Left forelimb (tissue), 1 donor: ENCODE results near the gene SLC24A3.

Experiments used
- DNase-seq: peaks from one replicate; pipeline ENCODE4 v3.0.0-alpha.2; 2018; ENCODE audit warnings: low spot score

The SLC24A3 gene

DNA sequence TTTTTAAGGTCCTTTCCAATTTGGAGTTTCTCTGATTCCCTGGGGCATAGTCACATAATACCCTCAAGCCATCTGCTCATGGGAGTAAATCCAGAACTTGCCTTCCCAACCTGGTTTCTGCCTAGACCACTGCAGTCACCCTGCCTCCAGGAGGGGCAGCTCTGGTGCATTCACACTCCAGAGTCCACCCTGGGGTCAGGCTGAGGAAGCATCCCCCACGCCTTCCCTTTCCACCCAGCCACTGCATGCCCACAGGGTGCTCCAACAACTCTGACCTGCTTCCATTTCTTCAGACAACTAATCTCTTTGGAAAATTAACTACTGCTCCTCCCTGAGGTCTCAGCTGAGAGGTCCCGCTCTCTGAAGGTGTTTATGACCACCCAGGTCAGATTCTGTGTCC, 334.2 kb downstream of the SLC24A3 start:
- DNase-seq, result no peak

DNA sequence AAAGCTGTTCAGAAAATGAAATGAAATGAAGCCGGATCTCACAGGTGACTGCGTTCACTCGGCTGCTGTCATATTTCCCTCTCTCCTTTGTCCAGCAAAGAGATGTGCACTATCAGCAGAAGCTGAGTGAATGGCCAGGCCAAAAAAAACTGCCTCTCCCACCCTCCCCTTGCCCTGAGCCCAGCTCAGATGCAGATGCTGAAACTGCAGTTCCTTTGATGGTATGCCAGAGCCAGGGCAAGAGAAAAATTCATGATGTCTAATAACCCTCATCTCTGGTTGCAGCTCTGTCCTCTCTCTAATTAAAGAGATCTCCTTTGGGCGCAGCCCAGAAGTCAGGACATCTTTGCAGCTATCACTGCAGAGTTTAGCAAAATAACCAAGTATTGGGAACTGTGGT, 335.1 kb downstream of the SLC24A3 start:
- no peak for DNase-seq

DNA sequence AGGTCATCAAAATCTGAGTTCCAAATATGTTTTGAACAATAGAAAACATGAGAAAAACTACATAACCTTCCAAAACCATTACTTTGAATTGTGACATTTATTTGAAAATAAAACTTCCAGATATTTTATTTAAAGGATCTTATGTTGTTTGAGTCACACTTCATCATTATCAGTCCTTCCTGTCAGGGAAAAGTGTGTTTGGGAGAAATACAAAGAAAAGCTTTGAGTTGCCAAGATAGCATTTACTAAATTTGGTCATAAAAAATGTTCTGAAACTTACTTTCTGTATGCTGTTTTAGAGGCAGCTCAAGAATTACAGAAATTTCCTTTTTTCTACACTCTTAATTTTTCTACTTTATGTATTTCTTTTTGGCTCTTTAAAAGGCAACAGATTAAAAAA, 337.5 kb downstream of the SLC24A3 start:
- DNase-seq, result no peak

DNA sequence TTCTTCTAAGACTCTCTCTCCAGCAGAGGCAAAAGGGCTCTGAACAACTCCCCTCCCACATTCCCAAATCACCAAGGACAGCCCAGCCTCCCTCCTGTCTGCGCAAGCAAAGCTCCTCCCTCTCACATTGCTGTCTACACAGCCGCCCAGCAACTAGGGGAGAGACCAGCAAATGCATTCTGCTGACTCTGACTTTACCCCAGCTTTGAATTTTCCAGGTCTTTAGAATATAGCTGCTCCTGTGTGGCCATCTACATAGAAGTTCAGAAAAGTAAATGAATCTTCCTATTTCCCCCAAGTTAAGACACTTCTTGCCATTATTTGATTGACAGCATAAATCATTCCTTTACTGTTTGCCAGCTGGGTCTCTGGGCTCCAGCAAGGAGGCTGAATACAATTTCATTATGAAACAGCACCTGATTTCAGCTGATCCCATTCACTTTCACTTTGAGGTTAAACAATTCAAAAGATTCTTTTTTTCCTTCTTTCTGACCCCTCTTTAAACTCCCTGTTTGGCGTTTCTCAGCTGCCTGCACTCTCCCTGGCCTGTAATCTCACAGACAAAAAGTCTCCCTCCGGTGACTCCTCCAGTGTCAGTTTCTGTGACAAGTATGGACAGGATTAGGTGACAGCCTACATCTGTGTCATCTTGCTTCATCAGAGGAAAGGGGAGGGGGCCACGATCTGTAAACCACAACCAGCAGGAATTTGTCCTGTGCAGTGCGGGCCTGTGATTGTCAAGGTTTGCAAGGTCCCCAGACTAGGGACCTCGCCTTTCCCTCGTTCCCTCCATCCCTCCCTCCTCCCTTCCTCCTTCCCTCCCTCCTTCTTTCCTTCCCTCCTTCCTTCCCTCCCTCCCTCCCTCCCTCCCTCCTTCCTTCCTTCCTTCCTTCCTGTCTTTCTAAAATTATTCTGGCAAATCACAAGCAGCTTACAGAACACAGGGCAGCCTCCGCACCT, 340.1 kb downstream of the SLC24A3 start:
- no peak for DNase-seq

DNA sequence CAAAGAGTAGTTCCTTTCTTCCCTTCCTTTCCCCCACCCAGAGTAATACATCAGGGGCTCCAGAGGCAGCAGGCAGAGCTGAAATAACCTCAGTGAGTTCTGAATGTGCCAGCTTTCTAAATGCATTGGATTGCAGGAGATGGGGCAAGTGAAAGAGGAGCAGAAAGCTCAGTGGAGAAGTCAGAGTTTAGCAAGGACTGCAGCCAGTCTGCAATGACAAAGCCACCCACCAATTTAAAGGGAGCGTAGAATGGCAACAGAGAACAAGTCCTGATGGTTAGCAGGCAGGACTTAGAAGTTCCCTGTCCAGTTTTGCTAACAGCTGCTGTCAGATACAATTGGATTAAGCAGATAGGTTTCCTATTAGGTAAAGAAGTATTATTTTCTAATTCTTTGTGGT, 342.2 kb downstream of the SLC24A3 start:
- no peak for DNase-seq

DNA sequence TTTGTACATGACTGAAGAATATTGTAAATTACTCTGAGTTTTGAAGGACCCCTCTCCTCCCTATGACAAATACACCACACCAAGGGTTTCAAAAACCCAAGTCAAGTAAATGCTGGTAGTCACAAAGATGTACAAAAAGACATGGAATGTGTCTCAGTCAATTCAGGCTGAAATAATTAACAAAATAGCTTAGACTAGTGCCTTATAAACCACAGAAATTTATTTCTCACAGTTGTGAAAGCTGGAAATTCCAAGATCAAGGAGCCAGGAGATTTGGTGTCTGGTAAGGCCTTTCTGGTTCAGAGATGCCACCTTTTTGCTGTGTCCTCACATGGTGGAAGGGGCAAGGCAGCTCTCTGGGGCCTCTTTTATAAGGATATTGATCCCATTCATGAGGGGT, 343.3 kb downstream of the SLC24A3 start:
- no peak for DNase-seq

DNA sequence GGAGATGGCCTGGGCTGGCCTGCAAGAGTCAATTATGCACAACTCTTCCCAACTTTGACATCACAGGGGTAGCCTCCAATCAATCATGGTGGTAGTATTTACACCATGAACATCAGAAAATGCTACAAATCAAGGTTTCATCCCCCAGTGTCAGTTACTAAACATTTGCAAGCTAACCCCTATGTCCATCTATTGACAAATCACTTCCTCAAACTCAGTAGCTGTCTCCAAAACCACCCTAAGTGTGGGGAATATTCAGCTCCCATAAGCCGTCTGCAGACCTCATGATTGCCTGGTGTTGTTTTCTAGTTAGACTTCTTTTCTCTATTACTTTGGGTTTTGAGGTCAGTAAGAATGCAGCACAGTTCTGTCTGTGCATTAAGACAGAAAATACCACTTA, 344.8 kb downstream of the SLC24A3 start:
- no peak for DNase-seq

DNA sequence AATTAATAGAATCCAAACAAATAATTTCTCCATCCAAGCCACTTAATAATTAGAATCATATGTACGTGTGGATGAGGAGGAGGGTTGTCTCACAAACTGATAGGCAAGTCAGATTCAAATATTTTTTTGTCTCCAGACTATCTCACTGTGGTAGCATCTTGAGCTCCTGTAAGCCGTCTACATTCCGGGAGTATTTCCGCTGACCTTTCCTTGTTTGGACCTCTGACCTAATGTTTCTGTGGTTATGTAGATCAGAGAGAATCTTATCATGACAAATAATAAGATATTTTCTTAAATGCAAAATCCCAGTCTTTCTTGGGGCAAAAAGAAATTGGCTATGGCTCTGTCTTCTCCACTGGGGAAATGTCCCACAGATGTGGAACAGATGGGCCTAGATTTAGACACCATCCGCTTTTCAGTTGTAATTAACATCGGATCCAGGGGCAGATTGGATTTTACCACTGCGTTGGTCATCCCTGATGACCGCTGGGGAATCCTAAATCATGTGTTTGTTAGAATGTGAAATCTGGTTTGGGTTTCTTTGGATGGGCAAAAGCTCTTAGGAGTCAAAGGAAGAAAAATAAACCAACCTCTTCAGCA, 348.5 kb downstream of the SLC24A3 start:
- no peak for DNase-seq

DNA sequence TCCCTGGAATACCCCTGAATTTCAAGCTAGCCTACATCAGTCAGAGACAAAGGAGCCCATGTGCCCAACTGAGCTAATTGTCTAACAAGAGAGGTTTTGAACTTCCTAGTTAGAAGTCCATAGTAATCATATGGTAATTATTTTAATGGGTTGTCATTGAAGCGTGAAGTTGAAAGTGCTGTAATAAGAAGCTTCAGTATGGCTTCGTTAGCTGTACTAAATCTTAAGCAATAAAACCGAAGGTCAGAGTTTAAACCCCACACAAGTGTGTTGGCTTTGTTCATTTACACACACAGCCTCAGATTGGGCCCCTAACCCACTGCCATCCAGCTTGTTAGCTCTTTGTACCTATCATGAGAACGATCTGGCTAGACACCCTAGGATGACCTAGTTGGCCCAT, 350.0 kb downstream of the SLC24A3 start:
- DNase-seq, result no peak

DNA sequence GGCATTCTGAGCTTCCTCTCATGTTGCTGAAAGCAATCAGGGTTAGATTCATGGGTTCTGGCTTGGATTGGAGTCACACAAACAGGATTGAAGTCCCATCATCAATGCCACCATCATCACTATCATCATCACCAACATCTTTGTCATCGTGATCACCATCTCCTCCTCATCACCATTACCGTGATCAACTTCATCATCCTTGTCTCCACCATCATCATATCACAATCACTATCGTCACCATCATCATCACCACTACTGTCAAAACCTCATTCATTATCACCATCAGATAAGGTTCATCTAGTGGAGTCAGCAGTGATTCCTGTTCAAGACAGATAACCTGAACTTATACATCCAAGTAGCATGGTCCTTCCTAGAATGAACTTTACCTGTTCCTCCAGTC, 351.8 kb downstream of the SLC24A3 start:
- no peak for DNase-seq

DNA sequence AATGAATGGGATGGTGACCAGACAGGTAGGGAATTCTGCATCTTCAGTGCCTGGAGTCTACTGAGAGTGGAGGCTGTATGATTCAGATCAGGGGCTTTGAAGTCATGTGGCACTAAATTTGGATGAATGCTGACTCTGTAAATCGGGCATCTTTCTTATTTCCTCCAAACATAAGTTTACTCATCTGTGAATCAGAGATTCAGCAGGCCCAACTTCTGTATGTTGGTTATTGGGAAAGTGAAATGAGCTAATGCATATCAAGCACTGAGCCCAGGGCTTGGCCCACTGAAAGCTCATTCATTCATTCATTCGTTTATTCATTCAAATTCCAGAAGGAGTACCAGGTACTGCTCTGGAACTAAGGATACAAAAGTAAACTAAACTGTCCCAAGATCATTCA, 353.3 kb downstream of the SLC24A3 start:
- no peak for DNase-seq

DNA sequence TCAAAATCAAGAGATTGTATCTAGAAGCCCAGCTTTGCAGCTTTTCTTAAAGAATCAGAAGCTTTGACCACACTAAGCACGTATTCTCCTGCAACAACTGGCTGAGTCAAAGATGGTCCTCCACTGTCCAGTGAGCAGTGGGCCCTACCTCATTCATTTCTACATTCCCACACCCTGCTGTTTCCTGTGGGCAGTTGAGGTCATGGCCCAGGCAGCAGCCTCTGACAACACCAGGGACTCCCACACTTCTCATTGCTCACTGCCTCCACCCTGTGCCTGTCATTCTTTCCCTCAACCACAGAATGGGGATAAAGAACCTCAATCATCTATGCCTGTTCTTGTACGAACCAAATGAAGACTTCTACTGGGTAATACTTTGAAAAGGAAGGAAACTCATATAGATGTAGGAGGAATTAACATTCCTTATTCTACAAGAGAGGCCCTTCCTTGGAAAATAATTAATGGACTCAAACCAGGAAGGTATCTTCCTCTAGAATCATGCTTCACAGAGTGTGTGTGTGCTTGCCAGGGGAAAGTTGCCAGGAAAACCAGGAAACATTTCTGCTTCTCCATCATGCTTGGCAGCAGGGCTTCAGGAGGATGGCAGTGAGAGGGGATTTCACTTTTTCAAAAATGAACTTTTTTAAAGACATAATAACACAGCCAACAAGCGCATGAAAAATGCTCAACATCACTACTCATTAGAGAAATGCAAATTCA, 353.9 kb downstream of the SLC24A3 start:
- no peak for DNase-seq

DNA sequence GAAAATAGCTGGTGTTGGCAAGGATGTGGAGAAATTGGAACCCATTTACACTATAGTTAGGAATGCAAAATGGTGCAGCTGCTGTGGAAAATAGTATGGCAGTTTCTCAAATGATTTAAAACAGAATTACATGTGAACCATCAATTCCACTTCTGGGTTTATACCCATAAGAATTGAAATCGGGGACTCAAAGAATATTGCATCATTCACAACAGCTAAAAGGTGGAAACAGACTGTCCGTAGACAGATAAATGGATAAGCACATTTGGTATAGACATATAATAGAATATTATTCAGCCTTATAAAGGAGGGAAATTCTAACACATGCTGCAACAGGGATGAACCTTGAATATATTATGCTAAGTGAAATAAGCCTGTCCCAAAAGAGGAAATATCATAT, 355.7 kb downstream of the SLC24A3 start:
- DNase-seq, result no peak

DNA sequence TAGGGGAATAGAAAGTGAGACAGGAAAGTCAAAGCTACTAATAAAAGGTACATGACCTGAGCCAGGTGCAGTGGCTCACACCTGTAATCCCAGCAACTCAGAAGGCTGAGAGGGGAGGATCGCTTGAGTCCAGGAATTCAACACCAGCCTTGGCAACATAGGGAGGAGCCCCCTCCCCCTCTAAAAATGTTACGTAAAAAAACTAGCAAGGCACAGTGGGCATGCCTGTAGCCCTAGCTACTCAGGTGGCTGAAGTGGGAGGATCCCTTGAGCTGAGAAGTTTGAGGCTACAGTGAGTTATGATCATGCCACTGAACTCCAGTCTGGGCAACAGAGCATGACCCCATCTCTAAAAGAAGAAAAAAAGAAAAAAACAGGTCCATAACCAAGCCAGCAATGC, 359.6 kb downstream of the SLC24A3 start:
- DNase-seq, result no peak

DNA sequence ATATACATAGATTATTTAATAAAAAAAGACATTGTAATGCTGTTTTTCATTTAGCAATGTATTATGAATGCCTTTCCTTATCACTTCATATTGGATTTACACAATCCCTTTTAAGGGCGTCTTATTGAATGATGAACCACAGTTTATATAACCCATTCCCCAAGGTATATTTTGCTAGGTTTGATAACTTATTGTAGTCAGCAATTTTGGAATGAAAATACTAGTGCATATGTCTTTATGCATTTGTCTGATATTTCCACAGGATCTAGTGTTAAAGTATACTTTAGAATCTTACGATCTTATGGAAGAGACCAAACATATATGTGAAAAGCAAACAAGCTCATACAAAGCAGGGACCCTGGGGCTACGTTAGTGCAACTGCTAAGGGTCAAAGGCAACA, 365.2 kb downstream of the SLC24A3 start:
- no peak for DNase-seq

DNA sequence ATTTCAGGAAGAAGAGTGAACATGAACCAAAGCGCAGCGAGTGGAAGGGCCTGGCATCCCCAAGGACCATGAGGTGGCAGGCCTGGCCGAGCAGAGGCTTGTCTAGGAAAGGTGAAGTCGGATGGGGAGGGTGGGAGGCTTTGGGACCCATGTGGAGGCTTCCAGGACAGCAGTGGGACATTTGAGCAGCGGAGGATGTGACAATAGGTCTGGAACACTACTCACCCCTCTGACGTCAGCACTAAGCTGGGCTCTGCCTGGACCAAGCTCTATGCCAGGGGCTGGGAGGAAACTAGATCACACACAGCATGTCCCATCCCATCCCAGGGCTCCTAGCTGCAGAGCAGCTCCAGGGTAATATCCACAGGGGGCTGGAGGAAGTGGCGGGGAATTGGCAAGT, 370.3 kb downstream of the SLC24A3 start:
- DNase-seq, result no peak

DNA sequence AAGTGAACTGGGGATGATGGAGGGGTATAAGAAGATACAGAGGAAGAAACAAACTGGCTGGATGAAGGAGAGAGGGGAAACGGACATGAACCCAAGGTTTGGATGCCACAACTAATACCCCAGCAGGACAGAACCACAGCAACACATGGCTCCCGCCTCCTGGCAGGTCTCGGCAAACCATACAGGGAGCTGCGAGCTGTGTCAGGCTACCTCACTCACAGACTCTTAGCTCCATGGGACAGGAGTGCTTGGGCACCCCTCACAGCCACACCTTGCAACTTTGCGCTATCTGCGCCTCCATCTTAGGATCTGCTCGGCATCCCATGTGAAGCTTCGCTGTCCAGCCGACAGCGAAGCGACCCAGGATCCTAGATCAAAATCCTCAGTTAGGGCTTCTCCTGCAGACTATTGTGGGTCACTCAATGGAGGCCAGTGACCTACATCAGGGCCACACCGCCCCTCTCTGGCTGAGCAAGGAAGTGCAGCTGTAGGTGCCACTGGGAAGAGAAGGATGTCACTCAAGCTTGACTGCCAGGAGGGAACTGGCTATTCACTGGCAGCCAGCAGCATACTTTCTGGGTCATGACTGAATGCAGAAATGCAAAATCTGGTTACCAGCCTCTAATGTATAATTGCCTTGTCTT, 371.2 kb downstream of the SLC24A3 start:
- peak; percentile 72 for DNase-seq

DNA sequence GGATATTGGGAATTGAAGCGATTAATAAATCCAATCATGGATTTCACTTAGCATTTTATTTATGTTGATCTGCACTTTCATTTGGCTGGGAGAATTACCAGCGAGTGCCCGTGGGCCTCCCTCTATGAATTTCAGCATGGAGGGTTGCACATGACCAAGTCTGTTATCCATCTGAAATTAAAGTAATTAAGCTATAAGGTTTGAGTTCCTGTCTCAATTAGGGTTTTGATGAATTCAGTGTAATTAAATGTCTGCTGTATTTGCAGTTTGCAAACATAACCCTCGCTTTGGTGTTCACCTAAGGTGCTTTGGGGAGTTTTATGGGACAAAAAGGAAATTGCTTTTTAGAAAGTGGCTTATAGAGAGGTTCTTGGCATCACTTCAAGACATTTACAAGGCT, 375.8 kb downstream of the SLC24A3 start:
- DNase-seq, result no peak

DNA sequence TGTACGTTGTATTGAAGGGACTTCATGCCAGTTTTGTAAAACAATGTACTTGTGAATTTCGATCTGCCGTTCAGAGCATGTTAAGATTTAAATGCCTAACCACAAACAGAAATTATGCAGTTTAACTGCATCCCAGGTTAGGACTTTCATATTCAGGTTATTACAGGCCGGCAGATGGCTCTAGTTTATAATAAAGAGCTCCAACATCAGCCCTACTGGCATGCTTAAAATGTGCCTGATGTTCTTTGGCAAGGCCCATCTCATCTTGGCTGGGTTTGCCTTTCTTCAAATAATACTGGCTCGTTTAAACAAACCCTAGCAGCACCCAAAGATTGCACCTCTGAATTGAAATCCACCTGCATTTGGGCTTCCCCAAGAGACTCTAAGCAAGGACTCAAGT, 376.3 kb downstream of the SLC24A3 start:
- DNase-seq, result no peak

DNA sequence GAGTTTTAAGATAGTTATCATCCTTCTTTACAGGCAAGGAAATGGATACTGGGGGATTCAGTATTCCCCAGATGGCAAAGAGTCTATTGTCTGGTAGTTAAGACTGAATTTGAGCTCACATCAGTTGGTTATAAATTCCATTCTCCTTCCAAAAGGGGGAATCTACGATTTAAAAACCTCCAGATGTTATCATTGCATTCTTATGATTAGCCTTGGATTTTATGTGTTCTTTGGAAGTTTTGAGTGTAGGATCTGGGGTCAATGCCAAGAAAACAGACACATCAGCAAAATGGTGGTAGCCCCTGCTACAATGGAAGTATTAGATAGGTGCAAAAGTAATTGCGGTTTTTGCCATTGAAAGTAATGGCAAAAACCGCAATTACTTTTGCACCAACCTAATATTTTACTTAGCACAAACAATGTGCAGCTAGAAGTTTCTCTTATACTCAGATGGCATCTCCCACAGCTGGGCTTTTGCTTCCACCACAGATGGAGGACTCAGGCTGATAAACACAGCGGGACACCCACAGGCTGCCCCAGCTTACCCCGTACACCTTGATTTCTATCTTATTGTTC, 377.4 kb downstream of the SLC24A3 start:
- no peak for DNase-seq

DNA sequence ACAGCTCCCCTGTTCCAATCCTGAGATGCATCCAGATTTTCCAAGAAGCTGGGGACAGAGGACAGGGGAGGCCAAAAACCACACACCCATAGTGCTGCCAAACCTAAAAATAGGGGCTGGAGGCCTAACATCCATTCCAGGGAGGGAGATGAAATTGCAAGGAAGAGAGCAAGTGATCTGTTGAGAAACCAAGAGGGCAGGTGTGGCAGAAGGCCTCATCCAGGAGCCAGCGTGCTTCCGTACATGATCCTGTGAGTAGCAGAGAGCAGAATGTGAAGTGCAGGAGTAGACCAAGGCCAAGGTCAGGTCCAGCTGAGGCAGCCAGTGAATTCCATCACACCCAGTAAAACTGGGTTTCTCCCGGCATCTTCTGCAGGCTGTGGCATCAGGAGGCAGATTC, 377.9 kb downstream of the SLC24A3 start:
- DNase-seq, result no peak

DNA sequence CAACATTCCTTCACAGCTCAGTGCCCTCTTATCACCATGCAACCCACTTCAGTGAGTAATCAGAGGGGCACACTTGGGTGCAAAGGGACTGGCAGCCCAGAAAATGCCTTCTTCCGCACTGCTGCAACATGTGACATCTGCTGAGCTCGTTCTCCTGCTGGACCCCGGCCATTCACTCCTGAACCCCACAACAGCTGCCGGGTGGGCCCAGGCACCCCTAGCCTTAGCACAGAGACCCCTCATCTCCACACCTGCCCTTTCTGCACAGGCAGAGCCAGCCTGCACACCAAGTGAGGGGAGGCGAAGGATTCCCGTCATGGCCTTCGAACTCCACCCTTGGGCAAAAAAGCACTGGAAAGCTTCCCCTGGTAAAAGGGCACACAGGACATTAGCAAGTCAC, 381.3 kb downstream of the SLC24A3 start:
- no peak for DNase-seq
